DMS114 treated with DMSO at 0.1 percent for 48 hours (cell line): ENCODE results near the gene KRT71.
"Not testable (repeated sequence)": the region's sequence is repeated elsewhere in the genome, so short reads cannot be mapped to it uniquely, and the experiment has no call there.

ENCODE experiments used
- DNase-seq: peaks from one replicate; lab custom pipeline; 2025; ENCODE audit not compliant: unreplicated experiment; lab: John Stamatoyannopoulos, UW

Gene KRT71

DNA sequence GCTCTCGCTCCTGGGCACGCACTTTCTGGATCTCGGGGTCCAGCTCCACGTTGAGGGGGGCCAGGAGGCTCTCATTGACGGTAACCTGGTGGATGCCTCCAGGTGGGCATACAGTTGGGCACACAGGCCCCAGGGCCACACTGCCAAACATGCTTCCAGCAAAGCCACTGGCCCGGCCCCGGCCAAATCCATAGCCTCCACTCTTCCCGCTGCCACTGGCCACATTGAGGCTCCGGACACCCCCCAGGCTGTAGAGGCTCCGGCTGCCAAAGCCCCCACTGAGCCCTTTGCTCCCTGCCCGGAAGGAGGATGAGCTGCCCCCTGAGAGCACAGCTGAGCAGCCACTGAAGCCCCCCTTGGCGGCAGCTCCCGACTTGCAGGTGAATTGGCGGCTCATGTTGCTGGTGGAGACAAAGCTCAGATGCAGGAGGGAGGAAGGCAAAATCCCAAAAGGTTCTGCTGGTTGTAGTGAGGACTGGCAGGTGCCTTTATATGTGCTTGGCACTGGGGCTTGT, at the start of gene KRT71:
Gene KRT71, minus strand, starts transcription at position 465 of the 515 bp plus-strand sequence. Its CDS starts 68 bp downstream, at position 397.
- no peak for DNase-seq

GRCh38 chr12:52602552-52602951, 49.6 kb upstream of the KRT71 start:
- DNase-seq = no peak

GRCh38 chr12:52601671-52602070, 48.7 kb upstream of the KRT71 start:
- DNase-seq = no peak

- DNase-seq = no peak
These were observed 48.1 kb upstream of the KRT71 start, which contains the start of gene KRT72 for GRCh38 chr12:52600941-52601481. TSS of gene KRT72 (minus strand) at chr12:52601463. CDS start at chr12:52601452, 11 bp downstream.

DNA sequence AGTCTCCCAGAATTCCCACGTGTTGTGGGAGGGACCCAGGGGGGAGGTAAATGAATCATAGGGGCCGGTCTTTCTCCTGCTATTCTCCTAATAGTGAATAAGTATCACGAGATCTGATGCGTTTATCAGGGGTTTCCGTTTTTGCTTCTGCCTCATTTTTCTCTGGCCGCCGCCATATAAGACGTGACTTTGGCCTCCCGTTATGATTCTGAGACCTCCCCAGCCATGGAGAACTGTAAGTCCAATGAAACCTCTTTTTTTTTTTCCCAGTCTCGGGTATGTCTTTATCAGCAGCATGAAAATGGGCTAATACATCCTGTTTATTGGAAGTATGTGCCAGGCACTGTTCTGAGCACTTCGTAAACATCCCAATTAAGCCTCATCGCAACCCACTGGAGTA, 47.5 kb upstream of the KRT71 start:
- DNase-seq = no peak

- DNase-seq = no peak
These were observed 47.1 kb upstream of the KRT71 start for GRCh38 chr12:52600071-52600470.

GRCh38 chr12:52598966-52599365, 46.0 kb upstream of the KRT71 start:
- DNase-seq = no peak

GRCh38 chr12:52594237-52594636, 41.3 kb upstream of the KRT71 start:
- not testable (repeated sequence) for DNase-seq

GRCh38 chr12:52591521-52591920, 38.6 kb upstream of the KRT71 start:
- no peak for DNase-seq

DNA sequence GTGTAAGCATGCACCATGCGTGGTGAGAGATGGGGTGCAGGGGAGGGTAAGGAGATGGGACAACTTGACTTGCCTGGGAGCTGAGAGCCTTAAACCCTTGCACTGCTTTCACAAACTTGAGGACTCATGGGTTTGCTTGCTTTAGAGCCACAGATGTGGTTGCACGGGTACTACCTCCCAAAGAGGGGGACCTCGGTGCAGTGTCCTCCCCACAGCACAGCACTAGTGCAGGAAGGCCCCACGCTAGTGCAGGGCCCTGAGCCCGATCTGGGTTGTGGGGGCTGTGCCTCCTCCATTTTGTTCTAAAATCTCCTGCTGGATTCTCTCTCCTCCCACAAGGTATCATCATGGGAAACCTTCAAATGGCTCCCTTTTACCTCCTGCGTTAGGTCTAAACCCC, 37.1 kb upstream of the KRT71 start:
- no peak for DNase-seq

GRCh38 chr12:52587563-52587962, 34.6 kb upstream of the KRT71 start:
- no peak for DNase-seq

- no peak for DNase-seq
These were observed 33.0 kb upstream of the KRT71 start for GRCh38 chr12:52585946-52586345.

- DNase-seq = no peak
These were observed 32.1 kb upstream of the KRT71 start for GRCh38 chr12:52585066-52585465.

DNA sequence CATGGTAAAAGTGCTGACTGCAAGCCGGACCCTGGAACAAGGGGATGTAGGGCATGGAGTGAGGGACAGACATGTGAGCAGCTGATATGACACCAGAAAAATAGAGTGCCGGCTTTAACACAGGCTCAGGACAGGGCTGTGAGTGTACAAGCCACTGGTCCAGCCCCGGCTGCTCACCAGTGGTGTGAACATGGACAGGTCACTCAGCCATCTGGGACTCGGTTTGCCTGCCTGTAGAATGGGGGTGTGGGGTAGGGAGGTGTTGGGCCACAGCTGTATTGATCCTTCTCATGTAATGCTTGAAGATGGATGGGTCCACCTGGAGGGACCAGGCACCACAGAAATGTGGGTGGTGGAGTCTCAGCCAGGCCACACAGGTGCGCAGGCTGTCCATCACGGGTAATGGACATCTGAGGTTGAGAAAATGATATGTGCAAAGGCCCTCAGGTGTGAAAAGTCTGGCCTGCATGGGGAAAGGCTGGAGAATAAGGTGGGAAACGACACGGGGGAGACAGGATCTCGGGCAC, 31.3 kb upstream of the KRT71 start:
- no peak for DNase-seq

- DNase-seq = peak; percentile 64
These were observed 30.1 kb upstream of the KRT71 start for GRCh38 chr12:52582971-52583456.

DNA sequence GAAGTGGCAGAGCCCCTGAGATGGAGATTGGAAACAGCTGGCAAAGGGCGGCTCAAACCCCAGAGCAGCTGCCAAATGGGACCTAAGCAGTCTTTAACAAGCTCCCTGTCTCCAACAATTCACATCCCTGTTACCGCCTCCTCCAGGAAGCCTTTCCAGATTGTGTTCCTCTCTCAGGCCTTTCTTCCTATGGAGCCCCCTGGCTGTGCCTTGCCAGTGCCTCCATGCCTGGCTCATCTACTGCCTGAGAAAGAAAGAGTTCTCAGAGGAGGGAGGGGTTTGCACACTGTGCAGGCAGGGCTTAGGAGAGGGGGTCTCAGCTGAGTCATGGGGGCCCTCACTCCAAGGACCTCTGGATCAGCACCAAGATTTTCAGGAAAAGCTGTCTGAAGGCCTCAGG, 29.5 kb upstream of the KRT71 start:
- no peak for DNase-seq

GRCh38 chr12:52581481-52581880, 28.5 kb upstream of the KRT71 start:
- DNase-seq = no peak

- no peak for DNase-seq
These were observed 28.1 kb upstream of the KRT71 start for GRCh38 chr12:52581066-52581465.

DNA sequence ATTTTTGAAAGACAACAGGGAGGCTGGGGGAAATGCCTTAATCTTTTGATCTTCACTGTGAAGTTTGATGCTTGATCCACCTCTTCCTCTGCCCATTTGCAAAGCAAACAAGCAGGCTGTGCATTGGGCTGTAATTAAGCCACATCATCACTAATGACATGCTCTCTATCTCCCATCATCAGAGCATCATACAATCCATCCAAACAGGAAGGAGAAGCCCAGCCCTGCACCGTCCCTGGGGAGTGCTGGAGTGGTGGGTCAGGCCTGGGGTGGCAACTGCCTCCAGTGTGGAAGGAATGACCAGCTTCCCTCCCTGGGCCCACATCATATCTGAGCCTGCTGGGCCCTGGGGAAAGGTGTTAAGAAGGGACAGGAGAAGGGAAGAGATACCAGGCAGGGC, 27.6 kb upstream of the KRT71 start:
- no peak for DNase-seq

DNA sequence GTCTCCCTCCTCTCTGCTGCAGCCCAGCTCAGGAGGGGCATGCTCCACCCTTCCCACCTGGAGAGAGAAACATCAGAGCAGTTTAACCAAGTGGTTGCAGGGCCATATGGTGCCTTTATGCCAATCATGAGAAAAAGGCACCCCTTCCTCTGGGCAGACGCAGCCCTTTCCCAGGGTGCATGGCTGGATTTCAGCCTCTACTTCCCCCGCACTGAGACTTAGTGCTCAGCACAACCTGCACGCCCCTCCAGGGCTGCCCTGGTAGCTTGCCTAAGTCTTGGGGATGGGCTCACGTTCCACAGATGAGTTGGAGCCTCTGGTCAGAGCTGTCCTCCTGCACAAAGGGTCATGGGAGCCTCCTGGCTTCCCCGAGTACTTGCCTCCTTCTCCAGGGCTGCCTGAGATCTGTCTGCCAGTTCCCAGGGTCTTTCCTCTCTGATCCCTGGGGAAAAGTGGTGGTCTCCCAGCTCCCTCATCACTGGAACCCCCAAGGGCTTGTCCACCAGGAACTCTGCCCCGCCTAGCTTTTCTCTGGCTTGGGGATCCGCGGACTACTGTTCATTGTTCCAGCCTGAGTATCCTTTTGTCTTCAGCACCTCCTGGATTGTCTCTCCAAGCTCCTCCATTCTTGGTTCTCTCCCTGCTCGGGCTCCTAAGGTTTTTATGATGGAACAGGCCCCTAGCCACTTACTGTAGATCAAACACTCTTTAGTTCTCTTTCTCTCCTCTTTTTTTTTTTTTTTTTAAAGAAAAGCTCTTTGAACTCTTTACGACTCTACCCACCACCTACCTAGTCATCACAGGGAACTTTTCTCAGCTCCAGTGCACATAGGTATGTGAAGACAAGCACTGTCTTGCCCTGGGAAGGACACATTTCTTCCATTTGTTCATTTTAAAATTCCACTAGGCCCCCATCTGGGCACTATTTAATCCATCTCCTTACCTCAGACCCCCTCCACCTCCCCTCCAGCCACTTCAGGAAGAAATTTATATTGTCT, 26.8 kb upstream of the KRT71 start:
- DNase-seq = no peak

DNA sequence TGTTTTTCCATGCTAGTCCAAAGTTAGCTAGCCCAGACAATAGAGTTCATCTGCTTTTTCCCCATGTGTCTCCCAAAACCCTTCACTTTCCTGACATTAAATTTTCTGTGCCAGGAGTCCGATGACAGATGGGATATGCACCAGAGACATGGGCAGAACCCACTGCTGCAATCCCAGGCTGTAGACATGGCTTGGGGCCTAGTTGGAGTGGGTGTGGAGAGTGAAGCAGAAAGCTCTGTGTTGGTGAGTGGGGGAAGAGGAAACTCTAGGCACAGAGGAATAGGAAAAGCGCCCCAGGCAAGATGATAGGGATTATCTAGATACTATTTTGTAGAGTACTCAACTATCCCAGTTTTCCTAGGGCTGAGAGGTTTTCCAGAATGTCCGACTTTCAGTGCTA, 25.5 kb upstream of the KRT71 start:
- DNase-seq = no peak

DNA sequence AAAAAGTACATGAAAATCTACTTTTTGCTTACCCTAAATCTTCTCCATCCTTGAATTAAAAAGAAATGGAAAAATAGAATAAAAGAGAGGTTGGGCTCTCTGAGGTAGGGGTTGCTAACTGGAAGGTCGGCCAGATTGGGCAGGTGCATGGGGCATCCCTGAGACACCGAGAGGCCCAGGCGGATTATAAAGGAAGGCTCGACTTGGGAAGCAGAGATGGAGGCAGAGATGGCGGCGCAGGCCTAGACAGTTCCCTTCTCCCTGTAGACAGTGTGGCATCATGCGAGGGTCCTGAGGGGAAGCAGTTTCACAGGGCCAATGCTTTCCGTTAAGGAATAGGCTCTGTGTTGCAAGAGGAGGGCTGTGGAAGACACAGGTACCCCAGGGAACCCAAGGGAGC, 24.4 kb upstream of the KRT71 start:
- DNase-seq = no peak
